Transverse colon (tissue), 4 donors: ENCODE data around the gene KLHL17. TPM values are rescaled to one million over a fixed set of nuclear protein-coding genes. Genes with fewer than 3 reads are reported as not detected.
"Not testable (repeated sequence)": the region's sequence is repeated elsewhere in the genome, so short reads cannot be mapped to it uniquely, and the experiment has no call there.

Experiments
- DNase-seq: peaks from one replicate; pipeline ENCODE4 v3.0.0-alpha.2; 2019
- H3K27ac ChIP-seq, 4 donors: fragments of 200-600 bp; sonication (generic); 2 replicates each; pipeline ENCODE4 v1.5.1; 2016 to 2018; ENCODE audit warnings: inconsistent platforms in 4 of 4
- H3K27me3 ChIP-seq: fragments of 200-600 bp; sonication (generic); 2 replicates; pipeline ENCODE4 v1.5.1; 2017; ENCODE audit warnings: inconsistent platforms
- H3K36me3 ChIP-seq, 4 donors: fragments of 200-600 bp; sonication (generic); 2 replicates each; pipeline ENCODE4 v1.5.1; 2017 to 2019; ENCODE audit warnings: inconsistent platforms in 4 of 4
- H3K4me1 ChIP-seq, 4 donors: fragments of 200-600 bp; sonication (generic); 2 replicates each; pipeline ENCODE4 v1.5.1; 2017 to 2020; ENCODE audit warnings: inconsistent platforms in 4 of 4
- H3K4me3 ChIP-seq, 4 donors: fragments of 200-600 bp; sonication (generic); 1 replicate in 1 of 4; 2 replicates in 3 of 4; pipeline versions ENCODE4 v1.5.1 to v1.6.1; 2017 to 2019; ENCODE audit warnings: inconsistent platforms in 4 of 4
- H3K9me3 ChIP-seq, 2 donors: fragments of 200-600 bp; sonication (generic); 2 replicates each; pipeline ENCODE4 v1.5.1; 2017 to 2019; ENCODE audit warnings: inconsistent platforms in 2 of 2
- EP300 ChIP-seq: sonication (generic); formaldehyde crosslinking; IDR thresholded peaks from one replicate; pipeline ENCODE4 v1.6.1; 2017; ENCODE audit warnings: antibody characterized with exemption, low read depth
- POLR2A ChIP-seq: fragments of 450-650 bp; IDR thresholded peaks from one replicate; pipeline ENCODE4 v1.6.1; 2016; ENCODE audit warnings: antibody characterized with exemption, mild to moderate bottlenecking, moderate library complexity
- POLR2AphosphoS5 ChIP-seq, 3 donors: sonication (generic); formaldehyde crosslinking; IDR thresholded peaks; one replicate each; pipeline ENCODE4 v1.6.1; 2016; ENCODE audit warnings: antibody characterized with exemption in 3 of 3
- WGBS, 2 donors: methylation state at CpG; one replicate each; pipeline ENCODE4 v1.1.5; 2018; ENCODE audit warnings: low coverage in 1 of 2; 5-methylcytosine and 5-hydroxymethylcytosine counted together
- in situ Hi-C, 4 donors: fragments of 200-750 bp; cut with MboI; loops; one replicate each; pipeline versions ENCODE4 v1.15.0 to v1.15.1; 2017; ENCODE audit warnings: low sequenced_read_pairs in 3 of 4, low pct_ligation_motif_present in 1 of 4, low pct_unique_long_range_greater_than_20kb in 1 of 4
- intact Hi-C: fragments of 100-400 bp; cut with DNase I; formaldehyde crosslinking; loops from one replicate; pipeline ENCODE4 v1.15.1; 2023; ENCODE audit warnings: low total_unique reads
- total RNA-seq, 4 donors: library from RNA; depleted of rRNA; stranded (reverse); fragments of >200 nt; gene quantifications; one replicate each; pipeline ENCODE4 v1.1.0, GENCODE V29; 2016
- TF ChIP-seq, protein P1 (sequence below), 5 experiments: fragments of 200-600 bp in 3 of 5; fragments of 450-650 bp in 2 of 5; sonication (generic) in 3 of 5; IDR thresholded peaks; 1 replicate in 2 of 5; 2 replicates in 3 of 5; pipeline ENCODE4 v1.5.1; 2016 to 2017; ENCODE audit warnings: antibody characterized with exemption in 5 of 5, inconsistent platforms in 3 of 5, mild to moderate bottlenecking in 2 of 5, moderate library complexity in 1 of 5

The KLHL17 gene
- total RNA-seq, 4 donors from 2014 or later = 10.8 to 26.1 (median 11.4) TPM

DNA sequence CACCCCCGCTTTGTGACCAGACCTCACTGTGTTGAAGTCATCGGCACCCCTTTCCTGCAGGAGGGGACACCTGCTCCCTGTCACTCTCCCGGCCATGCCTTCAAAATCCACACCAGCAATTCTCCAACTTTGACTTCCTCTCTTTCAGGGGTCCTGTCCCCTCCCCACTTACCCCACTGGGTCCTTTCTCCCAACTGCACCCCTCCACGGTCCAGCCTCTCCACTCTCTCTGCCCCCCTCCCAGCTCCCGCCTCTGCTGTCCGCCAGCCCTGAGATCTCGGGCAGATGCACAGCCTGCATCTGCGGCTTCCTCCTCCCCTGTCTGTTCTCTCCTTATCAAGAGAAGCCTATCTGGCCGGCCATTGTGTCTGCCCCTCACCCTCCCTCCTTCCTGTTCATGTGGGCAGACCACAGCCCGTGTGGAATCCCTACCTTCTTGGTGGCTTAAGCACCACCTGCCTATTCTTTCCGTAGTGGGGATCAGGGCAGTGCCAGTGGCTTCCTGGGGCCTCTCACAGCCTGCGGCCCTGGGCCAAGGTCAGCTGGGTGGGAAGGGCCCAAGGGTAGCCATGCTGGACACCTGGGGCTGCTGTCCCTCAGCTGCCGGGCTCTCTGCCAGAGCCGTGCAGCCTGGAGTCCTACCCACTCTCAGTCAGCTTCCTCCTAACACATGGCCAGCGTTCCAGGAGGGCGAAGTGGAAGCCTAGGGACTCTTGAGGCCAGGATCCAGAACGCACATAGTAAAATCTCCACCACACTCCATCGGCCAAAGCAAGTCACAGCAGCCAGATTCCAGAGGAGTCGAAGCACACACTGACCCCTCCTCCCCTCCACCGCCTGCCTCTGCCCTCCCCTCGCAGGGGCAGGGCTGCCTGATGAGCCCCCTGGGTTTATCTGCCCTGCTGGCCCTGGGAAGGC, 44.7 kb downstream of the KLHL17 start:
- no peaks in the 10 kb centered on the region for H3K9me3 ChIP-seq
- TF ChIP-seq, protein P1, sequence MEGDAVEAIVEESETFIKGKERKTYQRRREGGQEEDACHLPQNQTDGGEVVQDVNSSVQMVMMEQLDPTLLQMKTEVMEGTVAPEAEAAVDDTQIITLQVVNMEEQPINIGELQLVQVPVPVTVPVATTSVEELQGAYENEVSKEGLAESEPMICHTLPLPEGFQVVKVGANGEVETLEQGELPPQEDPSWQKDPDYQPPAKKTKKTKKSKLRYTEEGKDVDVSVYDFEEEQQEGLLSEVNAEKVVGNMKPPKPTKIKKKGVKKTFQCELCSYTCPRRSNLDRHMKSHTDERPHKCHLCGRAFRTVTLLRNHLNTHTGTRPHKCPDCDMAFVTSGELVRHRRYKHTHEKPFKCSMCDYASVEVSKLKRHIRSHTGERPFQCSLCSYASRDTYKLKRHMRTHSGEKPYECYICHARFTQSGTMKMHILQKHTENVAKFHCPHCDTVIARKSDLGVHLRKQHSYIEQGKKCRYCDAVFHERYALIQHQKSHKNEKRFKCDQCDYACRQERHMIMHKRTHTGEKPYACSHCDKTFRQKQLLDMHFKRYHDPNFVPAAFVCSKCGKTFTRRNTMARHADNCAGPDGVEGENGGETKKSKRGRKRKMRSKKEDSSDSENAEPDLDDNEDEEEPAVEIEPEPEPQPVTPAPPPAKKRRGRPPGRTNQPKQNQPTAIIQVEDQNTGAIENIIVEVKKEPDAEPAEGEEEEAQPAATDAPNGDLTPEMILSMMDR (IDR thresholded peaks at IDR 0.05) = no peak
- TF ChIP-seq POLR2A (no peak), EP300 (no peak), POLR2AphosphoS5 (IDR thresholded peaks at IDR 0.05) (no peak)
- peak overlapping the region in 1 of 4 donors; percentile 5 for H3K4me3 ChIP-seq
- peaks cover 26% of the 10 kb centered on the region for H3K27me3 ChIP-seq
- DNase-seq = peak; percentile 36
- no peaks in the 10 kb centered on the region for H3K36me3 ChIP-seq
- peaks cover 19 to 44% (median 39%) of the 10 kb centered on the region in 4 donors for H3K4me1 ChIP-seq
- in situ Hi-C loops (no loop called here), intact Hi-C loops (no loop called here)
- 27 to 30% methylated on average over 4 to 14 of the region's 21 CpGs for WGBS, 2 donors
- H3K27ac ChIP-seq = peak overlapping the region in 3 of 4 donors; percentile 57 to 68 (median 62)

DNA sequence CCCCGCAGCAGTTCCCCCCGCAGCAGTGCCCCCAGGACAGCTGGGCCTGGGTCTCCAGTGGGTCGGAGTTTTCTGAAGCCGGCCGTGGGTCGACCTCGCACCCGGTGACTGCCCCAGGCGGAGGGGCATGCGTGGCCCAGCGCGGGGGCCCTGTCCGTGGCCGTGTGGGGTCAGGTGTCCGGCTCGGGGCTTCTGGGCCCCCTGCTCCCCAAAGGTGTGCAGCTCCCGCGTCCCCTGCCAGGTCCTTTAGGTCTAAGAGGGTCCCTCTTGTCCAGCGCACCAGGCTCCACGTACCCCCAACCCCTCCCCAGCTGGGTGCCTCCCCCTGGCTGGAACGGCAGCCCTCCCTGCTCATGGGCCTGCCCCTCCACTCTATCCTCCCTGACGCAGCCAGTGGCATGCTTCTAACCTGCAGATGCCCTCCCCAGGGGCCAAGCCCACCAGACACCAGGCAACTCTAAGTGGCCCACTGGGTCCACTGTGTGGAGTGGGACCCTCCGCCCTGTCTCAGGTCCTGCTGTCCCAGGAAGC, 45.5 kb downstream of the KLHL17 start:
- H3K27ac ChIP-seq = peak overlapping the region in 3 of 4 donors; percentile 57 to 68 (median 62)
- in situ Hi-C loops = no loop called here
- intact Hi-C loops = no loop called here
- TF ChIP-seq POLR2A = no peak
- TF ChIP-seq EP300 = no peak
- H3K9me3 ChIP-seq = no peaks in the 10 kb centered on the region
- peaks cover 19% of the 10 kb centered on the region for H3K27me3 ChIP-seq
- H3K4me1 ChIP-seq = peaks cover 18 to 36% (median 31%) of the 10 kb centered on the region in 4 donors
- WGBS, 2 donors = 55% methylated on average over 22 of the region's 23 CpGs; no CpG with 5 or more reads in 1 of the 2 donors
- DNase-seq = no peak
- H3K4me3 ChIP-seq = peak overlapping the region in 1 of 4 donors; percentile 5
- H3K36me3 ChIP-seq = no peaks in the 10 kb centered on the region

DNA sequence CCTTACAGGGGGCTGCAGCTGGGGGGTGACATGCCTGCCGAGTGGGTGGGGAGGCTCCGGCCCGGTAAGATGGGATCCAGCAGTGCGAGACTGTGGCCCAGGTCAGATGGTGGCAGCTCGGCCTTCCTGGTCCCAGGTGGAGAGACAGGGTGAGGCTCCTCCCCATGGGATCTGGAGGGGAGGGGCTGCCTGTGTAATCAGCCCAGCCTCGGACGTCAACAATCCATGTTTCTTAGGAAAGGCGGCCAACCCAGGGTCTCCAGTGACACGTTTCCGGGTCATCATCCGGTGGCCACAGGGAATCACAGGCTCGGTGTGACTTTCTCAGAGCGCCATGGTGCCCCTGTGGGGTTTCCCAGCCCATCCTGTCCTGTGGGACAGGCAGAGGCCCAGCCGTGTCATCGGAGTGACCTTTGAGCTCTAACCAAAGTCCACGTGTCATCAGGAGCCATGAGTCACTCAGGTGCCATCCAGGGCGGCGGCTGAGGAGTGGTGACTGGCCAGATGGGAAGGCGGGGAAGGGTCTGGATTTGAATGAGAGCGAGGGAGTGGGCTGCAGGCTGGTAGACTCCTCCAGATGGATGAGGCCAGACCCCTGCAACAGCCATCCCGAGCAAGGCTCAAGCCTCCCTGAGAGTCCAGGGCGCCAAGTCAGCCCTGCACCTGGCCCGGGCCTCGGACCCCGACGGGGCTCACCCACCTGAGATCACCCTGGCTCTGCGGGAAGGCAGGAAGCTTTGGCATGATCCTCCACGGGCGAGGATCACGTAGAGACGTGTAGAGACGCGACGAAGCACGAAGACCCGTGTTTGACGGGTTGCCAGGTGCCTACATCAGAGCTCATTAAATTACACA, 46.1 kb downstream of the KLHL17 start:
- peak; percentile 85 for DNase-seq
- Histone ChIP-seq H3K4me3 (peak overlapping the region in 1 of 4 donors; percentile 5), H3K36me3 (no peaks in the 10 kb centered on the region), H3K4me1 (peaks cover 12 to 29% (median 24%) of the 10 kb centered on the region in 4 donors), H3K27ac (peak overlapping the region in 3 of 4 donors; percentile 57 to 68 (median 62)), H3K27me3 (peaks cover 12% of the 10 kb centered on the region), H3K9me3 (no peaks in the 10 kb centered on the region)
- TF ChIP-seq EP300 (peak; percentile 26), POLR2A (peak; percentile 46), POLR2AphosphoS5 (IDR thresholded peaks at IDR 0.05) (peak in 2 of 3 donors; percentile 75 to 85)
- TF ChIP-seq, protein P1 (IDR thresholded peaks at IDR 0.05) = no peak
- intact Hi-C loops = no loop called here
- WGBS, 2 donors = 70% methylated on average over 35 of the region's 37 CpGs; no CpG with 5 or more reads in 1 of the 2 donors
- in situ Hi-C loops = no loop called here

DNA sequence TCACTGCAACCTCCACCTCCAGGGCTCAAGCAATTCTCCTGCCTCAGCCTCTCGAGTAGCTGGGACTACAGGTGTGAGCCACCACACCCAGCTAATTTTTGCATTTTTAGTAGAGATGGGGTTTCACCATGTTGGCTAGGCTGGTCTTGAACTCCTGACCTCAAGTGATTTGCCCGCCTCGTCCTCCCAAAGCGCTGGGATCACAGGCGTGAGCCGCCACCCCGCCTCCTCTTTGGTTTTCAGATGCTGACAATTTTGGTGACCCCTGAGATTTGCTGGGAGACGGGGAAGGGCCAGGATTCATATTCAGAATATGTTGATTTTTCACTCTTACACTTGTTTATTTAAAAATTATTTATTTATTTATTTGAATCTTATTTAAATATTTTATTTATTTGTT, 49.7 kb downstream of the KLHL17 start:
- intact Hi-C loops = loop anchor here (10.0 kb wide), 1 partner anchor 365 kb away; the partner anchor contains the start of gene AURKAIP1
- DNase-seq, H3K4me3 ChIP-seq: not testable (repeated sequence)

More for the DNA sequence above, 49.7 kb downstream of the KLHL17 start:
- H3K36me3 ChIP-seq, H3K27ac ChIP-seq, in situ Hi-C loops, H3K27me3 ChIP-seq, H3K9me3 ChIP-seq: not testable (repeated sequence)
- WGBS, 2 donors = 57 to 82% methylated on average over 1 to 8 of the region's 8 CpGs
- H3K4me1 ChIP-seq = peaks cover 15 to 41% (median 32%) of the 10 kb centered on the region in 4 donors
